Right lobe of liver (tissue), 6 donors: Measurements from ENCODE around the gene ROM1. TPM values are rescaled to one million over a fixed set of nuclear protein-coding genes. Genes with fewer than 3 reads are reported as not detected.

Source experiments
- ATAC-seq, 4 donors: fragments of 200-7000 bp; cut with Tn5 transposase; one replicate each; pipeline ENCODE4 v1.9.1; 2020; ENCODE audit warnings: mild to moderate bottlenecking in 4 of 4, moderate library complexity in 4 of 4
- DNase-seq, 3 donors: peaks; one replicate each; pipeline ENCODE4 v3.0.0-alpha.2; 2020
- H3K27ac ChIP-seq, 3 donors: fragments of 200-600 bp; one replicate each; pipeline ENCODE4 v1.8.0; 2022
- H3K27me3 ChIP-seq, 2 donors: fragments of 200-600 bp; one replicate each; pipeline ENCODE4 v1.8.0; 2022
- H3K36me3 ChIP-seq, 4 donors: fragments of 200-600 bp; sonication (generic) in 1 of 4; one replicate each; pipeline versions ENCODE4 v1.5.1 to v1.8.0; 2017 to 2022; ENCODE audit warnings: control low read depth in 1 of 4
- H3K4me1 ChIP-seq, 4 donors: fragments of 200-600 bp; sonication (generic) in 1 of 4; one replicate each; pipeline versions ENCODE4 v1.5.1 to v1.8.0; 2017 to 2022; ENCODE audit warnings: control low read depth in 1 of 4
- H3K4me3 ChIP-seq, 3 donors: fragments of 200-600 bp; one replicate each; pipeline ENCODE4 v1.8.0; 2022
- H3K9me3 ChIP-seq, 4 donors: fragments of 200-600 bp; sonication (generic) in 1 of 4; one replicate each; pipeline versions ENCODE4 v1.5.1 to v1.8.0; 2017 to 2022; ENCODE audit warnings: control low read depth in 1 of 4
- POLR2A ChIP-seq: fragments of 450-650 bp; IDR thresholded peaks from one replicate; pipeline ENCODE4 v1.6.1; 2017; ENCODE audit warnings: antibody characterized with exemption, mild to moderate bottlenecking
- WGBS: methylation state at CpG from one replicate; pipeline ENCODE4 v1.1.6; 2018; ENCODE audit warnings: low coverage, low lambda C conversion rate; ENCODE audit not compliant: insufficient coverage; ENCODE audit errors: missing lambda C conversion rate; 5-methylcytosine and 5-hydroxymethylcytosine counted together
- intact Hi-C, 2 donors: fragments of 100-400 bp; cut with DNase I; formaldehyde crosslinking; loops; one replicate each; pipeline versions ENCODE4 v1.11.2 to v1.14.1; 2022
- total RNA-seq, 6 experiments: library from RNA; depleted of rRNA in 2 of 6; stranded (reverse); fragments of >200 nt in 2 of 6; fragmentation: NEBNext Ultra II Directional in 3 of 6; extraction: Animal tissue kit (Norgen Biotek cat#: 25700) in 3 of 6; gene quantifications; one replicate each; pipeline versions ENCODE4 v1.1.0 to v1.2.4, GENCODE V29; 2016 to 2023
- TF ChIP-seq, protein P1 (sequence below), 4 donors: fragments of 200-600 bp in 3 of 4; fragments of 450-650 bp in 1 of 4; IDR thresholded peaks; one replicate each; pipeline versions ENCODE4 v1.5.1 to v1.8.0; 2016 to 2022; ENCODE audit warnings: antibody characterized with exemption in 4 of 4, mild to moderate bottlenecking in 2 of 4
- donor health status: DM: no; HTN: yes; CAD: no.
- donor health status: DM: no; HTN: no; CAD: no.
- donor health status: DM: no; HTN: no; CAD: no.
- donor health status: DM: no; HTN: yes; CAD: no.
- donor health status: DM: no; HTN: yes; CAD: no.

ROM1 gene
- total RNA-seq, 6 experiments from 2014 or later, result 1.1 to 2.9 (median 1.2) TPM

DNA sequence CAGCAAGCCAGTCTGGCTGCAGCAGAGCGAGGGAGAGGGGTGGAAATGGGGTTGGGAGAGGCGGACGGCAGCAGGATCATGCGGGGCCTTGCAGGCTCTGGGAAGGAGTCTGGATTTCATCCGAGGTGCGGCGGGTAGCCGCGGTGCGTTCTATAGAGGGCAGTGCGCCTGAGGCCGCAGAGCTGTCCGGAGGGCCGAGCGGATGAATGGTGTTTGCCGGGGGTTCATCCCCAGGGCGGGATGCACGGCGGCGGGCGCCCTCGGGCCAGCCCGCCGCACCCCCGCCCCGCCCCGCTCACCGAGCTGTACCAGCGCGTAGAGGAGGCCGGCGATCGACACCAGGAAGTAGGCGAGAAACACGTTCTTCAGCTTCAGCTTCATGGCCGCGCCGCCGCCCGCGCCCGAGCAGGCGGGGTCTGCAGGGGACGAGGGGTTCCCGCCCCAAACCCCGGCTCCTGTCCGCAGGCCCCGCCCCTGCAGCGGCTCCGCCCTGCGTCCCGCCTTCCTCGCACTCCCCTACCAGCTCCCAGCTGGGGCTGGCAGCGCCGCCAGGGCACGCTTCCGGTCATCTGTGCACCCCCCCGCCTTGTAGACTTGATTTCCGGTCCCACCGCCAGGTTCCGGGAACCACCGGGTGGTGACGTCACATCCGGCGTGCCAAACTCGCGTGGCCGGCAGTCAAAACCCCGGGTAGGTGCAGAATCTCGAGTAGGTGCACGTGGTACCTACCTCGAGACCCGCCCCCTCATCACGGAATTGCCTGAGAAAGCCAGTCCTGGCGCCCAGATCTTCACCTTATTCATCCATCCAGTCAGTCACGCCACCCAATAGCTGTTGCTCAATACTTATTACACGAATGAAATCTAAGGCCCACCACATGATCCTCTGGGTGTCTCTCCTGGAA, 8.8 kb downstream of the ROM1 start, which contains the start of gene B3GAT3:
B3GAT3 (minus strand) TSS at position 420 of the 904 bp plus-strand sequence; CDS start at position 381, 39 bp downstream.
- DNase-seq (peak; percentile 99), ATAC-seq (peak; percentile 97 to 99 (median 98))
- no peaks in the 10 kb centered on the region for H3K27me3 ChIP-seq
- no peaks in the 10 kb centered on the region for H3K9me3 ChIP-seq
- H3K27ac ChIP-seq, result peak within 1 kb of the TSS; percentile 60 to 76 (median 61)
- H3K4me1 ChIP-seq, result peaks cover 0 to 8% (median 4%) of the 10 kb centered on the region in 4 donors
- intact Hi-C loops, result no loop called here
- peak within 1 kb of the TSS; percentile 74 to 90 (median 76) for H3K4me3 ChIP-seq
- H3K36me3 ChIP-seq, result peaks cover 0 to 19% (median 9%) of the 10 kb centered on the region in 4 donors
- peak; percentile 91 for TF ChIP-seq POLR2A
- TF ChIP-seq, protein P1, sequence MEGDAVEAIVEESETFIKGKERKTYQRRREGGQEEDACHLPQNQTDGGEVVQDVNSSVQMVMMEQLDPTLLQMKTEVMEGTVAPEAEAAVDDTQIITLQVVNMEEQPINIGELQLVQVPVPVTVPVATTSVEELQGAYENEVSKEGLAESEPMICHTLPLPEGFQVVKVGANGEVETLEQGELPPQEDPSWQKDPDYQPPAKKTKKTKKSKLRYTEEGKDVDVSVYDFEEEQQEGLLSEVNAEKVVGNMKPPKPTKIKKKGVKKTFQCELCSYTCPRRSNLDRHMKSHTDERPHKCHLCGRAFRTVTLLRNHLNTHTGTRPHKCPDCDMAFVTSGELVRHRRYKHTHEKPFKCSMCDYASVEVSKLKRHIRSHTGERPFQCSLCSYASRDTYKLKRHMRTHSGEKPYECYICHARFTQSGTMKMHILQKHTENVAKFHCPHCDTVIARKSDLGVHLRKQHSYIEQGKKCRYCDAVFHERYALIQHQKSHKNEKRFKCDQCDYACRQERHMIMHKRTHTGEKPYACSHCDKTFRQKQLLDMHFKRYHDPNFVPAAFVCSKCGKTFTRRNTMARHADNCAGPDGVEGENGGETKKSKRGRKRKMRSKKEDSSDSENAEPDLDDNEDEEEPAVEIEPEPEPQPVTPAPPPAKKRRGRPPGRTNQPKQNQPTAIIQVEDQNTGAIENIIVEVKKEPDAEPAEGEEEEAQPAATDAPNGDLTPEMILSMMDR (IDR thresholded peaks at IDR 0.05), result peak in 1 of 4 donors; percentile 8
- WGBS, result 1% methylated on average over 9 of the region's 77 CpGs

DNA sequence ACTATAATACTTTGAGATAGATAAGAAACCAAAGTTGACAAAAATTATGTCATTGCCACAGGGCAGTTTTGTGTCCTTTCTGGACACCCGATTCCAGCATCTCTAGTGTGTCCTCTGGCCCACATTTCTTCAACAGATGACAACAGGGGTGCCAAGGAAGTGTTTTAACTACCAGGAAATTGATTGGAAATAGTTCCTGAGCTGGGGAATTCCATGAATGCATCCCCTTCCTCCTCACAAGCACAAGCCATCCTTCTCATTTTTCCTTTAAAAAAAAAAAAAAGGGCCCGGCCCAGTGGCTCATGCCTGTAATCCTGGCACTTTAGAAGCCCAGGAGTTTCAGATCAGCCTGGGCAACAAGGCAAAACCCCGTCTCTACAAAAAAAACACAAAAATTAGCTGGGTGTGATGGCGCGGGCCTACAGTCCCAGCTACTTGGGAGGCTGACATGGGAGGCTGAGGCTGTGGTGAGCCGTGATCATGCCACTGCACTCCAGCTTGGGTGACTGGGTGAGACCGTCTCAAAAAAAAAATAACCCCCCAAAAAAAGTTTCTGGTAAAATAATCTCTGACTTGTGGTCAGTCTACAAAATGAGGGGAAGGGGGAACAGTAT, 9.5 kb downstream of the ROM1 start:
- H3K36me3 ChIP-seq, result peaks cover 0 to 27% (median 13%) of the 10 kb centered on the region in 4 donors
- 71% methylated on average over 5 of the region's 7 CpGs for WGBS
- DNase-seq, result no peak
- intact Hi-C loops, result no loop called here
- peak overlapping the region; percentile 60 to 76 (median 61) for H3K27ac ChIP-seq
- no peak for TF ChIP-seq POLR2A
- TF ChIP-seq, protein P1 (IDR thresholded peaks at IDR 0.05), result no peak
- no peaks in the 10 kb centered on the region for H3K27me3 ChIP-seq
- H3K9me3 ChIP-seq, result no peaks in the 10 kb centered on the region
- ATAC-seq, result no peak
- peaks cover 0 to 8% (median 4%) of the 10 kb centered on the region in 4 donors for H3K4me1 ChIP-seq
- peak overlapping the region in 2 of 3 donors; percentile 74 to 76 for H3K4me3 ChIP-seq

DNA sequence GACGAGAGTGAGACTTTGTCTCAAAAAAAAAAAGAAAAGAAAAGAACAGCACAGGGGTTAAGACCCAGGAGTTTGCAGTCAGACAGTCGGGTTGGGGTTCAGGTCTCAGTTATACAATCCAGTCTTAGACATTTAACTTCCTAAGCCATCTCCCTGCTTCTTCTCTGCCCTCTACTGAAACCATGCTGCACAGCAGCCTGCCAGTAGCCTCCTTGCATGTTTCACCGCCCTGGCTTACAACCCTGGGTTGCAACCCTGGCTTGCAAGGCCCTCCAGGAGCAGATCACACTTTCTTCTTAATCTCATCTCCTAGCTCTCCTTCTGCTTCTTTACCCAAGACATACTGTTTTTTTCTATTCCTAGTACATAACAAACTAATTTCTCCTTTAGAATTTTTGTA, 14.7 kb downstream of the ROM1 start:
- WGBS, result 86% methylated on average over 3 of the region's 3 CpGs
- H3K36me3 ChIP-seq, result peaks cover 10 to 78% (median 42%) of the 10 kb centered on the region in 4 donors
- H3K27me3 ChIP-seq, result no peaks in the 10 kb centered on the region
- no peak overlapping the region for H3K27ac ChIP-seq
- no peaks in the 10 kb centered on the region for H3K4me1 ChIP-seq
- ATAC-seq (peak in 1 of 4 donors; percentile 15), DNase-seq (no peak)
- no peak overlapping the region for H3K4me3 ChIP-seq
- intact Hi-C loops, result no loop called here
- no peak for TF ChIP-seq POLR2A
- TF ChIP-seq, protein P1 (IDR thresholded peaks at IDR 0.05), result no peak
- H3K9me3 ChIP-seq, result no peaks in the 10 kb centered on the region

DNA sequence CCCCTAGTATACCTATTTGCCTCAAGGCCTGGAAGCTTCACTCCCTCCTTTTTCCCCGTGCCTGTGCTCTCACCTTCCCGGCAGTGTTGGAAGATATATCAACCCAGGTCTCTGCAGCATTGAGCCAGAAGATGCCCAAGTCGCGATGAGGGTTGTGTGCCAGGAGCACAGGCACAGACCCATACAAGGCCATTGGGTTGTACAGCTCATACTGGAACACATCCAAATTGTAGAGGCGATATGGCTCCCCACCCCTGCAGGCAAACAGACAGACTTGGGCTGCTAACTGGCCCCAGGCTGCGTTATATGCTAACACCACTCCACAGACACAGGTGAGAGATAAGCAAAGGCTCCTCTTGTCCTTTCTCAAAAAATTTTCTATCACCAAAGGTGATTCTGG, 19.4 kb downstream of the ROM1 start:
- H3K4me1 ChIP-seq, result no peaks in the 10 kb centered on the region
- H3K27ac ChIP-seq, result no peak overlapping the region
- 72% methylated on average over 2 of the region's 6 CpGs for WGBS
- no peak overlapping the region for H3K4me3 ChIP-seq
- intact Hi-C loops, result no loop called here
- no peaks in the 10 kb centered on the region for H3K27me3 ChIP-seq
- ATAC-seq (no peak), DNase-seq (no peak)
- H3K9me3 ChIP-seq, result no peaks in the 10 kb centered on the region
- H3K36me3 ChIP-seq, result peaks cover 18 to 99% (median 55%) of the 10 kb centered on the region in 4 donors
- TF ChIP-seq, protein P1 (IDR thresholded peaks at IDR 0.05), result no peak
- TF ChIP-seq POLR2A, result no peak
